ENCODE data around the gene COL27A1. TPM values are rescaled to one million over a fixed set of nuclear protein-coding genes. Genes with fewer than 3 reads are reported as not detected.

Gene COL27A1
- total RNA-seq, 6 experiments from 2014 or later = 22.2 to 24.1 (median 23.4) TPM

DNA sequence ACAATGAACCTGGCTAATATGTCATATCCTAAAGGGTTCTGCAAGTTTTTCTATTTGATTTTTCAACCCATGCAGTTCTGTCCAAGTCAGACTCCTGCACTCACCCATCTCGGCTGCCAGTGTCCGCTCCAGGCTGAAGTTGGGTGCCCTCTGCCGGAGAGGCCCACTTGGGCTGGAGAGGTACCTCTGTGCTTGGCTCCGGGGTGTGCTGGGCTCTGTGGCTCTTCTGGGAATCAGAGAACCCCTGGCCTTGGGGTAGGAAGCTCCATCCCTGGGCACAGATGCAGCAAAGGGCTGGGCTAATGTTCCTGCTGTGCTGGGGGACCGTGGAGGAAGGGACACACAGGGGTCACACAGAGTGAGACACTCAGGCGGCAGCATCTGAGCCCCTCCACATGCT is 200.5 kb downstream of the COL27A1 start:
- no peaks in the 10 kb centered on the region for H3K9me3 Mint-ChIP-seq
- TF ChIP-seq, protein P1, sequence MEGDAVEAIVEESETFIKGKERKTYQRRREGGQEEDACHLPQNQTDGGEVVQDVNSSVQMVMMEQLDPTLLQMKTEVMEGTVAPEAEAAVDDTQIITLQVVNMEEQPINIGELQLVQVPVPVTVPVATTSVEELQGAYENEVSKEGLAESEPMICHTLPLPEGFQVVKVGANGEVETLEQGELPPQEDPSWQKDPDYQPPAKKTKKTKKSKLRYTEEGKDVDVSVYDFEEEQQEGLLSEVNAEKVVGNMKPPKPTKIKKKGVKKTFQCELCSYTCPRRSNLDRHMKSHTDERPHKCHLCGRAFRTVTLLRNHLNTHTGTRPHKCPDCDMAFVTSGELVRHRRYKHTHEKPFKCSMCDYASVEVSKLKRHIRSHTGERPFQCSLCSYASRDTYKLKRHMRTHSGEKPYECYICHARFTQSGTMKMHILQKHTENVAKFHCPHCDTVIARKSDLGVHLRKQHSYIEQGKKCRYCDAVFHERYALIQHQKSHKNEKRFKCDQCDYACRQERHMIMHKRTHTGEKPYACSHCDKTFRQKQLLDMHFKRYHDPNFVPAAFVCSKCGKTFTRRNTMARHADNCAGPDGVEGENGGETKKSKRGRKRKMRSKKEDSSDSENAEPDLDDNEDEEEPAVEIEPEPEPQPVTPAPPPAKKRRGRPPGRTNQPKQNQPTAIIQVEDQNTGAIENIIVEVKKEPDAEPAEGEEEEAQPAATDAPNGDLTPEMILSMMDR (IDR thresholded peaks at IDR 0.05) = no peak
- peaks cover 25% of the 10 kb centered on the region for H3K36me3 Mint-ChIP-seq (ENCODE audit: low read depth)
- H3K27ac Mint-ChIP-seq = no peak overlapping the region
- H3K4me3 Mint-ChIP-seq = no peak overlapping the region
- no peaks in the 10 kb centered on the region for H3K4me1 Mint-ChIP-seq (ENCODE audit: low read depth)
- peaks cover 3% of the 10 kb centered on the region for H3K27me3 Mint-ChIP-seq (ENCODE audit: insufficient read depth)
- DNase-seq = no peak

DNA sequence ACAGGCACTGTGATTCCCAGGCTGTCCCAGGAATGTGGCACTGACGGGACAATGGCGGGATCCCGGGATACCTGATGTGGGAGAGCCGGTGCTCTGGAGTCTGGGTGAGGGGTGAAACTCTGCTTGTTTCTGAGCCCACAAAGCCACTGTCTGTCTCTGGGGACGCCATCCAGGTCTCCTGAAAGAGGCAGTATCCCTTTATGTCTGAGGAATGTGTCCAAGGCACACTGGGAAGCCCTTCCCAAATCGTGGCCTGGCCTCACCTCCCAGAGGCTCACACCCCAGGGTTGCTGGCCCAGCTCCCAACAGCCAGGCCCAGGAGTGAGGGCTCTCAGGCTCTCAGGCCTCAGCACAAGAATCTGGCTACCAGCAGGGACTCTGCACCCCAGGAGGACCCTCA is 201.5 kb downstream of the COL27A1 start:
- no peak overlapping the region for H3K4me3 Mint-ChIP-seq
- H3K27ac Mint-ChIP-seq = no peak overlapping the region
- TF ChIP-seq, protein P1 (IDR thresholded peaks at IDR 0.05) = no peak
- peaks cover 33% of the 10 kb centered on the region for H3K36me3 Mint-ChIP-seq (ENCODE audit: low read depth)
- DNase-seq = no peak
- H3K4me1 Mint-ChIP-seq (ENCODE audit: low read depth) = no peaks in the 10 kb centered on the region
- H3K9me3 Mint-ChIP-seq = no peaks in the 10 kb centered on the region
- peaks cover 3% of the 10 kb centered on the region for H3K27me3 Mint-ChIP-seq (ENCODE audit: insufficient read depth)

DNA sequence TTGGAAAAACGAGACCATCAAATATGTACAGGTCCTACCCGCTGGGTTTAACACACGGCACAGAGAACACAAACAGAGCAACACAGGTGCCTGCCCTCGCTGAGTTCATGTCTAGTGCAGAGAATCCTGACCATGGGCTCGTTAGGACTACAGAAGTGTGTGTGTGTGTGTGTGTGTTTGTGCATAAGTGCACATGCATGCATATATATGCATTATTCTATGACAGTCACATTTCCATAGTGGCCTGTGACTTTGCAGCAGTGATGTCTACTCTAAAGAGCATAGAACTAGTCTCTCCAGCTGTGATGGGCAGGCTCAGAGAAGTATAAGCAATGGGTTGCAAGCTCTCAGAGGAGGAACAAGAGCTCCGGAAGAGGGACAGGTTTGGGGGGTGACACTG is 202.0 kb downstream of the COL27A1 start:
- Mint-ChIP-seq H3K27me3 (ENCODE audit: insufficient read depth) (peaks cover 3% of the 10 kb centered on the region), H3K9me3 (no peaks in the 10 kb centered on the region), H3K27ac (no peak overlapping the region), H3K36me3 (ENCODE audit: low read depth) (peaks cover 33% of the 10 kb centered on the region), H3K4me3 (no peak overlapping the region), H3K4me1 (ENCODE audit: low read depth) (no peaks in the 10 kb centered on the region)
- no peak for DNase-seq
- TF ChIP-seq, protein P1 (IDR thresholded peaks at IDR 0.05) = no peak

DNA sequence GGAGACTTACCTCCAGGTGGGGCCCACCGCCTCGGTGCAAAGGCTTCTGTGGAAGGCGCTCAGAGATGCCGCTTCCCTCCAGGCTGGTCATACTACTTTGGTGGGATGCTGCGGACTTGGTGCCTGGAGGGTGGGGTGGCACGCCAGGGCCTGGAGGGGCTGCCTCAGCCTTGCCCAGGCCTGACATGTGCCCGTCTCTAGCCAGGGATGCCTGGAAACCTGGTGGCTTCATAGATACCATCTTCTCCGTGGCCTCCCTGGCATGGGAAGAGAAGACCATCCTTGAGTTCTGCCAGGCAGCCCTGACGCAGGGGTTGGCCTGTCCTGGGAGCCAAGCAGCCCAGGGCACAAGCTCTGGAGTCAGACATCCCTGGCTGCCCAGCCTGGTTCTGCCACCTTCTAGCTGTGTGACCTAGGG is 202.6 kb downstream of the COL27A1 start:
- peaks cover 3% of the 10 kb centered on the region for H3K27me3 Mint-ChIP-seq (ENCODE audit: insufficient read depth)
- TF ChIP-seq, protein P1 (IDR thresholded peaks at IDR 0.05) = no peak
- DNase-seq = no peak
- peaks cover 33% of the 10 kb centered on the region for H3K36me3 Mint-ChIP-seq (ENCODE audit: low read depth)
- H3K9me3 Mint-ChIP-seq = no peaks in the 10 kb centered on the region
- H3K27ac Mint-ChIP-seq = no peak overlapping the region
- peaks cover 1% of the 10 kb centered on the region; the same call in 1 of the 2 replicates for H3K4me1 Mint-ChIP-seq (ENCODE audit: low read depth)
- H3K4me3 Mint-ChIP-seq = no peak overlapping the region

DNA sequence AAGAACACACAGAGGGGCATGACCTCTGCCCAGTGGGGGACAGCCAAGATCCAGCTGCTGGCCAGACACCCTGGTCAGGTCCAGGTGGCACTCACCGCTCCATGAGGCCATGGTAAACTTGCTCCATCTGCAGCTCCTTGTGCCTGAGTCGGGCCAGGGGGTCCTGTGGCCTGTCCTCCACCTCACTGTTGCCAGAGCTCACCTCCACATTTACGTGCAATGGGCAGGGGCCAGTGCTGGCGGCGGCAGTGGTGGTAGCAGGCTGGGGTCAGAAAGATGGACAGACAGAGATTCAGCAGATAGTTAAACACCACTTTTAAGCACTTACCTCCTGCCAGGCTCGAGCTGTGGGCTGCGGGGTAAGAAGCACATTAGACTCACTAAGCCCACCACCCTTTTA is 204.5 kb downstream of the COL27A1 start:
- Mint-ChIP-seq H3K27me3 (ENCODE audit: insufficient read depth) (peaks cover 3% of the 10 kb centered on the region), H3K27ac (no peak overlapping the region), H3K4me1 (ENCODE audit: low read depth) (peaks cover 20% of the 10 kb centered on the region), H3K9me3 (no peaks in the 10 kb centered on the region), H3K36me3 (ENCODE audit: low read depth) (peaks cover 44% of the 10 kb centered on the region), H3K4me3 (no peak overlapping the region)
- TF ChIP-seq, protein P1 (IDR thresholded peaks at IDR 0.05) = no peak
- DNase-seq = no peak

DNA sequence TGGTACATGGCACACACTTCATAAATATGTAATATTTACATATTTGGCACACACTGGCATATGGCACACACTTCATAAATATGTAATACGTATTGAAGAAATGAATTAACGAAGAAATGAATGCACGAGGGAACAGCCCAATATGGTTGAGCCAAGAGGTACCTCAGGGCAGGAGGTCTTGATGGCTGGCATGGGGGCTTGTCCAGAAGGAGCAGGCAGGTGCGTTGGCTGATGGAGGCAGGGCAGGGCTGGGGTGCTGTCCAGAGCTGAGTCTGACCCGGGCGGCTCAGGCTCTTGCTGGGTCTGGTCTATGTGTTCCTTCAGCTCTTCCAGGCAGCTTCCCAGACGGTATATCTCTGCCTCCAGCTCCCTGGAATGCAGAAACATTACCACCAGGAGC is 206.2 kb downstream of the COL27A1 start:
- Mint-ChIP-seq H3K27ac (no peak overlapping the region), H3K4me3 (no peak overlapping the region), H3K4me1 (ENCODE audit: low read depth) (peaks cover 37% of the 10 kb centered on the region), H3K9me3 (no peaks in the 10 kb centered on the region), H3K27me3 (ENCODE audit: insufficient read depth) (peaks cover 3% of the 10 kb centered on the region), H3K36me3 (ENCODE audit: low read depth) (peaks cover 47% of the 10 kb centered on the region)
- DNase-seq = no peak
- TF ChIP-seq, protein P1 (IDR thresholded peaks at IDR 0.05) = no peak

All from HFFc6 (cell line).